Measurements from ENCODE around the gene ACTL6B. TPM values are rescaled to one million over a fixed set of nuclear protein-coding genes. Genes with fewer than 3 reads are reported as not detected.

ACTL6B gene
- total and polyA plus RNA-seq, 2 donors (not counting 3 experiments of a cell fraction or from before 2014, with no cell fraction given), result not detected

GRCh38 chr7:100614308-100614861, 41.9 kb downstream of the ACTL6B start:
- CTCF ChIA-PET, result interaction anchor here (1.0 to 3.6 kb wide), 3 partner anchors 15 to 55 kb away, joined by 4 to 21 read pairs (median 9); no protein-coding TSS in a partner anchor
- H3K36me3 ChIP-seq (ENCODE audit: control insufficient read depth in 2 of 2, extremely low read depth in 1 of 2, insufficient read depth in 2 of 2, low read length in 2 of 2), result no peaks in the 10 kb centered on the region

More at GRCh38 chr7:100614308-100614861, 41.9 kb downstream of the ACTL6B start:
- no peaks in the 10 kb centered on the region for H3K9me3 ChIP-seq (replicated peaks; ENCODE audit: control insufficient read depth, insufficient read depth, low read length)
- TF ChIP-seq POLR2A (IDR thresholded peaks at IDR 0.05; ENCODE audit: low read depth, low read length) (no peak), FOS (IDR thresholded peaks at IDR 0.05; ENCODE audit: borderline replicate concordance, insufficient read depth, low read length) (no peak), CTCF (IDR thresholded peaks at IDR 0.05; ENCODE audit: extremely low read depth in 1 of 2, insufficient read depth in 1 of 2, low read depth in 1 of 2, low read length in 2 of 2) (no peak), EZH2 (IDR thresholded peaks at IDR 0.05; ENCODE audit: borderline replicate concordance, low read depth, low read length, severe bottlenecking) (no peak), POLR2AphosphoS5 (IDR thresholded peaks at IDR 0.05; ENCODE audit: insufficient read depth, low read depth, low read length) (no peak), GATA2 (IDR thresholded peaks at IDR 0.05; ENCODE audit: insufficient read depth, insufficient read length, low read depth, low read length) (no peak), JUN (IDR thresholded peaks at IDR 0.05; ENCODE audit: borderline replicate concordance, insufficient read depth, insufficient read length, low read depth) (no peak), MYC (IDR thresholded peaks at IDR 0.05; ENCODE audit: low read depth, low read length) (no peak), MAX (IDR thresholded peaks at IDR 0.05; ENCODE audit: insufficient read depth, insufficient read length) (no peak)
- H4K20me1 ChIP-seq (replicated peaks; ENCODE audit: control insufficient read depth, extremely low read depth, insufficient read depth, low read length), result no peaks in the 10 kb centered on the region
- BruUV-seq (replicated peaks), result no TSS peak
- no peak overlapping the region for H3K9ac ChIP-seq (replicated peaks; ENCODE audit: extremely low read depth, insufficient read depth, low read length)
- POLR2A ChIA-PET, result no interaction called here
- dilution Hi-C loops (cut with MboI; ENCODE audit: extremely low pct_ligation_motif_present, low sequenced_read_pairs) (no loop called here), intact Hi-C loops (cut with micrococcal nuclease) (no loop called here)
- H3K4me1 ChIP-seq (ENCODE audit: control insufficient read depth, extremely low read depth, insufficient read depth, low read length), result peaks cover 9% of the 10 kb centered on the region
- H3K27ac ChIP-seq (ENCODE audit: insufficient read depth, low read depth, low read length), result no peak overlapping the region
- no peak overlapping the region for H3K4me2 ChIP-seq (ENCODE audit: insufficient read depth, low read length)
- H3K27me3 ChIP-seq (ENCODE audit: control insufficient read depth in 2 of 2, insufficient read depth in 2 of 2, low read length in 2 of 2), result no peaks in the 10 kb centered on the region
- H3K4me3 ChIP-seq (replicated peaks in 1 of 3; ENCODE audit: insufficient read depth in 1 of 3, low read depth in 1 of 3, low read length in 3 of 3), result no peak overlapping the region
- no peaks in the 10 kb centered on the region for H3K9me1 ChIP-seq (replicated peaks; ENCODE audit: control insufficient read depth, extremely low read depth, insufficient read depth, low read length)
- H2AFZ ChIP-seq (ENCODE audit: low read depth, low read length), result no peak overlapping the region
- FAIRE-seq, result no peak
- DNase-seq (ENCODE audit: low read depth, low spot score), result no peak
- no peaks in the 10 kb centered on the region for H3K79me2 ChIP-seq (ENCODE audit: control insufficient read depth, insufficient read depth, low read length)
